NK-92 (cell line): ENCODE data around the gene AGTRAP.

Source experiments
- DNase-seq: peaks from one replicate; lab custom pipeline; 2025; ENCODE audit not compliant: unreplicated experiment; lab: John Stamatoyannopoulos, UW

Gene AGTRAP

DNA sequence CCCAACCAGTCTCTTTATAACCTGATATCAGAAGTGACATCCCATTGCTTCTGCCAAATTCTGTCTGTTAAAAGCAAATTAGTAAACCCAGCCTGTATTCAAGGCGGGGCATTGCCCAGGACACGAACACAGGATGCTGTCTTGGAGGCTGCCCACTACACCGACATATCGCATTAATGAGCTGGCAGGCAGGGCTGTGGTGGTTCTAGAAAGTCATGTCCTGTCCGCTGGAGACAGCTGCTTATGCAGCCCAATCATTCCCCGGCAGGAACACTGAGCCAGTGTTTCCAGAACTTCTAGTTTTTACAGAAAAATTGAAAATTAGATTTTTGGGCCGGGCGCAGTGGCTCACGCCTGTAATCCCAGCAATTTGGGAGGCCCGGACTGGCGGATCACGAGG is 45.4 kb downstream of the AGTRAP start:
- DNase-seq = no peak

DNA sequence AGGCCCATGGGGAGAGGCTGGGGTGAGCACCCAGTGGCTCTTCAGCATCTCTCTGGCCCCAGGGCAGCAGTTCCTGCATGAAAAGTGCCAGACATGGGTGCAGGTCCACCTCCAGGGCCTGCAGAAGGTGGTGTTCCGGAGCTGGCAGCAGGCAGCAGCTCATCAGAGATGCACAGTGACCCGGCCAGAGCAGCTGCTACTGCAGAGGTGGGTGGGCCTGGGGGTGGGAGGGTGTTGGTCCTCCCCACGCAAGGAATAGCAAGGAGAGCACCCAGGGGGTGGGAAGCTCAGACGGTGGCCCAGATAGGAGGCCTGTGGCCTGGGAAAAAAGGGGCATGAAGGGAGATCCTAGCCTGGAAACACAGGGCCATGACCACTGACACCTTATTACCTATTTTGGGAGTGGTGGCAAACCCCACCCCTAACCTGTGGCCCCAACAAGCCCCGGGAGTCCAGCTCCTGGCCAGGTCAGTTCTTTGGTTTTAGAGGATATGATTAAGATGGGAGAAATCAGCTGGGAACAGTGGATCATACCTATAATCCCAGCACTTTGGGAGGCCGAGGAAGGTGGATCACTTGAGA is 46.3 kb downstream of the AGTRAP start:
- DNase-seq = no peak

DNA sequence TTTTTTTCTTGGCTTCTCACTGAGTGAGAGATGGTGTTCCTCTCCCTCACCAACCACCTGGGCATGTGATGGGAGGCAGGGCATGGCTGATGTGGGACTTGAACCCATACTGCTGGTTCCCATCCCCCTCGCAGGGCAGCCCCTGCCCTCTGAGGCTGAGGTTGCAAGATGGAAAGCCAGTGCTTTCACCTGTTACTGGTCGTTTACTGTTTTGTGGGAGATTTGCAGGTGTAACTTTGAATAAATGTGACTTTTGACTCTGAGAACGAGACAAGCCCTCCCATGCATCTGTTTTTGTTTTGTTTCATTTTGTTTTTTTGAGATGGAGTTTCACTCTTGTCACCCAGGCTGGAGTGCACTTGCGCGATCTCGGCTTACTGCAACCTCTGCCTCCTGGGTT is 47.6 kb downstream of the AGTRAP start:
- DNase-seq = no peak

DNA sequence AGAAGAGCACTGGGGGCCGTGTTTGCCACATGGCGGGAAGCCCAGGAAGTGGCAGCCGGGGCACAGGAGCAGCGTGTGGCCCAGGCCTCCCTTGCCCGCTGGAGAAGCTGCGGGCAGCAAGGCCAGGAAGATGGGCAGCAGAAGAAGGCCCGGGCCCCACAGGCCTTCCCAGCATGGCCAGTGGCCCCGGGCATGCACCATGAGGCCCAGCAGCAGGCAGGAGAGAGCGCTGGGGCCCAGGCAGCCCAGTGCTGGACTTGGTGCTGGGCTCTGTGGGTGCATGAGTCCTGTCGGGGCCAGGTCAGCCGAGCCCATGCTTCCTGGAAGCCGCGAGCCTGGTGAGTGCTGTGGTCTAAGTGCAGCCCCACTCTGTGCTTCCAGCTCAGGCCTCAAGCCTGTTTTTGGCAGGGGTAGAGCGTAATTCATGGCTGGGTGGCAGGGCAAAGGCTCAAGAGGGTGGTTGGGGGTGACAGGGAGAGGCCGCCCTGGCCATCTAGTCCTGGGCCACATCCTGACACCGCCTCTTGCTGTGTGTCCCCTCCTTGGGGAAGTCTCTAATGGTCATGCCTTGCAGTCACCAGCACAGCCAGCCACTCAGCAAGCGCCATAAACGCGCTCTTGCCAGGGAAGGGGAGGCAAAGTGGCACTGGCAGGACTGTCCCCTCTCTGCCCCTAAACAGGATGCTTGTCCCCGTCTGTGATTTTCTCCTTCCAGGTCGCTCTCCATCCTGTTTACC is 48.5 kb downstream of the AGTRAP start:
- DNase-seq = no peak

DNA sequence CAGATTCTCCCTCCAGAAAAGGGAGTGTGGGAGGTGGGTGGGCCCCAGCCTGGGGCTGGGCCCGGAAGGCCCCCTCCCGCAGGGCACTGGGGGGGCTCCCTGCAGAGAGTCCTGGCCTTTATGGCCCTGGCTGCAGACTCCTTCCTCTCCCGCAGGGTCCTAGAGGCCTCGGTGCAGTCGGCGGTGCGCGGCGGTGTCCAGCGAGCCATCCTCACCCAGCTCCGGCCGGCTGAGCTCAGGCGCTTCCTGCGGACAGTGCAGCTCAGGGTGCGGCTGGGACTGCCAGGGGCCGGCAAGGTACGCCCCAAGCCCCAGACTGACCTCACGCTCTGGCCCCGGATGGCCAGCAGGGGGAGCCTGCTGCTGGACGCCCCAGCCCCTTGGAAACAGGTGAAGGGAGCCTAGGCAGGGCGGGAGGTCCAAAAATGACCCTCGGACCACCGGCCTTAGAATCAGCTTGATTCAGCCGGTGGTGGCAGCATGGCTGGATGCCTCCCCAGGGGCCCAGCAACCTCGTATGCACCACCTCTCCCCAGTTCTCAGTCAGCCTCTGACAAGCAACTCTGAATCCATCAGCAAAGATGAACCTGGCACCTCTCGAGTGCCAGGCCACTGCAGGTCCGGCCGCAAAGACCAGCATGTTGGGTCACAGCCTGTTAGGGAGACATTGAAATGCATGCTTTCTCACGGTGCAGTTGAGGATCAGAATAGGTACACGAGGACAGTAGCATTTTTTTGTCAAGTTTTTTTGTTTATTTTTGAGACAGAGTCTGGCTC is 49.2 kb downstream of the AGTRAP start:
- DNase-seq = no peak

DNA sequence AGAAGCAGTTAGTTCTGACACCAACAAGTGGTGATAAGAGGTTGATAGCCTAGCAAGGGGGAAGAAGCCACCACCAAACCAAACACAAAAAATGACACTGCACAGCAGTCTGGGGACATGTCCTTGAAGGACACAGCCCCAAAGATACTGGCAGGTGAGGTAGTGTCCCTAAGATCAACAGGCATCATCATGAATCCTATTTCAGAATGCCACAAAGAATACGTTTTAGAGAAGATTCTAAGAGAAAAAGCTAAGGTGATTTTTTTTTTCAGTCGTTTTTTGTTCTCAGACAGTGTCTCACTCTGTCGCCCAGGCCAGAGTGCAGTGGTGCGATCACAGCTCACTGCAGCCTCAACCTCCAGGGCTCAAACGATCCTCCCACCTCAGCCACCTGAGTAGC is 50.2 kb downstream of the AGTRAP start:
- no peak for DNase-seq

DNA sequence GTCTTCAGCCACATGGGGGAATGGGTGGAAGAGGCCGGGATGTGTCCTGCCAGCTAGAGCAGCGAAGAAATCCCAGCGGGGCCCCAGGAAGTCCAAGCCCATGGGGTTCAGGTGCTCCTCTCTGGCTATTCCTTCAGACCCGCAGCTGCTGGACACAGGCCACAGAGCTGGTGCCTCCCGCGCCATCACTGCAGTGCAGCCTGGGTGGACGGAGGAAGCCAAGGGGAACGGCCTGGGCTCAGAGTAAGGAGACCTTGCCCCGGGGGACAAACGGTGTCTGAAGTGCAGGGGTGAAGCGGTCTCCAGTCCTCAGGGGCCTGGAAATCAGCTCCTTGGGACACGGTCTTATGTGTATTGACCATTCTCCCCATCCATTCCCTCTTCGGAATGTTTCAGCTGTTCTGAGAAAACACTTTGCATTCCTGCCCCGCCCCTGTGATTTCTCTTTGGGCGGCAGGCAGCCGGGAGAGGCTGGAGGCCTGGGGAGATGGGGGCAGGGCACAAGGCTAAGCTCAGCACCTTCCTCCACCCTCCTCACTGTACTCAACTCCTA is 51.4 kb downstream of the AGTRAP start:
- no peak for DNase-seq

DNA sequence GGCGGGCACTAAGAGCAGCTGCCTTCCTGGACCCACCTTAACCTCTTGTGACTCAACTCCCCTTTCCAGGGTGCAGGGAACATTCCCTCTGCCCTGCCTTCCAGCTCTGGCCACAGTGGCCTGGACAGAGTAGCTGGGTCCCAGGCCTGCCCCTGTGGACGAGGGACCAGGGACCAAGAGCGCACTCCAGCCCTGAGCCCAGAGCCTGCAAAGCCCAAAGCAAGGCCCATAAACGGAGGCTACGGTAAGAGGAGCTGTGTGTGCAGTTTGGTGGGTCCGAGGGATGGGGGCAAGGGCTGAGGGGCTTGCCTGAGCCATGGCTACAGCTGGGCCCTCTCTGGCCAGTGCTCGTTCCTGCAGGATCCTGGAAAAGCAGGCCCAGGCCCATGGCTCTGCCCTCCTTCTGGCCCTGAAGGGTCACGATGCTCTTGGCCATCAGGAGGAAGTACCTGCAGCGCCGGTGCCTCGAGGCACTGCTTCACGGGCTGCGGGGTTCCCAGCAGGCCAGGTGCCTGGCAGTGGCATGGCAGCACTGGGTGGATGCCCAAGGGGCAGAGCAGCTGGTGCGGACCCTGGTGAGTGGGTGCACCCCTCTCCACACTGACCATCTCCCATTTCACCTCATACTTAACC is 52.0 kb downstream of the AGTRAP start:
- no peak for DNase-seq

DNA sequence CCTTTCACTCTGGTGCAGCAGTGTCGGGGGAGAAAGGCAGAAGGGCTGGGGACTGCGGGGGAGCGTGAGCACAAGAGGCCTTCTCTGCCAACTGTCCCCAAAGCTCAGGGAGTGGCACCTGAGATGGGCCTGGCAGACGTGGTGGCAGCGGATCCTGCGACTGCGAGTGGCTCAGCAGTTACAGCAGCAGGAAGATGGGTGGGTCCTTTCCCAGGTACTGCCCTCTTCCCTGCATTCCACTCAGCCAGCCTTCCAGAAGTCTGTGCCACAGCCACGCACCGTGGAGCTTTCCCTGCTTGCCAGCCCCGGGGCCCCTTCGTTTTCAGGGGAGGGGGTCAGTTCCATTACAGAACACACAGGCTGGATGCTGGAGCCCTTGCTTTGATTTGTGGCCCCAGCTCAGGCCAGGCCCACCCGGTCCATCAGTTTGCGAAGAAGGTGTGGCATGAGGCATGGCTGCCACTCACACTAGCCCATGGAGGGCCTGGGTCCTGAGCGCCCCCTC is 52.7 kb downstream of the AGTRAP start:
- no peak for DNase-seq

DNA sequence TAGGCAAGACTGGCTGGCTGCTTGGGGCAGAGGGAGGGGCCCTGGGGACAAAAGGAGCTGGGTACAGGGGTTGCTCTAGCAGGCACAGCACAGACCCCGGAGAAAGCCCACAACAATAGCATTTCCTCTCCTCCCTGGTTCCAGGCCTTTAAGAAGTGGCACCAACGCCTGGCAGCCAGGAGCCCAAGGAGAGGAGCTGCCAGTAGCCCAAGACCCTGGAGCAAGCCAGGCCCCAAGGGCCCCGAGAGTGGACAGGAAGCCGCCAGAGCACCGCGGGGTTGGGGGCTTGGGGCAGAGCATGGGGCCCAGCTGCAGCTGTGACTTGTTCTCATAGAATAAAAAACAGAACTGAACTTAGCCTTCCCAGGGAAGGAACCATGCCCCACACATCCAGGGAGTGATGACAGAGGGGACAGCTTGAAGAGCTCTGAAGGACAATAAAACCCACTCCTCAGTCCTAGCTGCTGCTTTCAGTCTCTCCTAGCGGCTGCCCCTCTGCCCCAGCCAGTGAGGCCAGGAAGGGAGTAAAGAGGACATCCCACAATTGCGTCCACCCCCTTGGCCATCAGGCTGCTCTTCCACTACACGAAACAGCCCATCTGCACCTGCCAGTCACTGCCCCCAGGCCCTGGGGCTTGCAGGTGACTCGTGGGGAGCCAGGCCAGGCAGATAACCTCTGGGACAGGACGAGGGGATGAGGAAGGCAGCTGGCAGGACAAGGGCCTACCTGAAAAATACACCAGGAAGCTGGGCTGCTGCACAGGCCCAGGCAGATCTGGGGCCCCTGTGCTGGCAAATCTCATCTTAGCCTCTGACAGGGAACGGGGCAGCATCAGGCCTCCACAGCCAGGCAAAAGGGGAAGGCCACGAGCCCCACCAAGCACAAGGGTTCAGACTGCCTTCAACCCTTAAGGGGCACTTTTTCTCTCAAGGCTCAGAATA is 53.5 kb downstream of the AGTRAP start:
- DNase-seq = no peak

DNA sequence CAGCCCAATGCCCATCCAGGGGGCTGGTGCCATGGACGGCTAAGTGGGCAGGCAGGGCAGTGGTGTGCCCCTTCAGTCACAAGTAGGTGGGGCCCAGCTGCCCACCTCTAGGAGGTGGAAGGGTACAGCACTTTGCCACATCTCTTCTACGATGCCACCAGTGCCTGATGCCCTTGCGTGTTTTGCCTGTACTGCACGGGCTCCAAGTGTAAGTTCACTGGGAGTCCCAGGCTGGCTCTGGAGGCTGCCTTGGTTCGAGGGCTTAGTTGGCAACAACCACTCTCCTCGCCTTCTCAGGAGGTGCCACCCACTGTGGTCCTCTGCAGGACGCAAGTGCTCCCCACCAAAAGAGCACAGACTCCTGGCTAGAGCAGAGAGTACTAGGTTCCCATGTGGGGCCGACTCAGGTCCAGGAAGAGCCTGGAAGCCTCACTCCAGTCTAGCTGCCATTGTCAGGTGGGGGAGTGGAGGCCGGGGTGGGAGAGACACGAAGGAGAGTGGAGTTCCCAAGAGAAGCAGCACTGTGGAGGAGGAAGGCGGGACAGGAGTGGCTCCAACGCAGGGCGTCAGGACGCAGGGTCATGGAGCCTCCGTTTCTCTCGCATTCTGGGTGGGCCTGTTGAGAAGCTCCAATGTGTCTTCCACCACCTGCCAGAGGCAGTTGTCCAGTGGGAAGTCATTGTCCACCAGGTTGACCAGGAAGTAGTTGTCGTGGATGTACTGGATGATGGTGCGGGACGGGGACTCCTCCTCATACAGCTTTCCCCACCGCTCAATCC is 54.4 kb downstream of the AGTRAP start:
- DNase-seq = no peak

DNA sequence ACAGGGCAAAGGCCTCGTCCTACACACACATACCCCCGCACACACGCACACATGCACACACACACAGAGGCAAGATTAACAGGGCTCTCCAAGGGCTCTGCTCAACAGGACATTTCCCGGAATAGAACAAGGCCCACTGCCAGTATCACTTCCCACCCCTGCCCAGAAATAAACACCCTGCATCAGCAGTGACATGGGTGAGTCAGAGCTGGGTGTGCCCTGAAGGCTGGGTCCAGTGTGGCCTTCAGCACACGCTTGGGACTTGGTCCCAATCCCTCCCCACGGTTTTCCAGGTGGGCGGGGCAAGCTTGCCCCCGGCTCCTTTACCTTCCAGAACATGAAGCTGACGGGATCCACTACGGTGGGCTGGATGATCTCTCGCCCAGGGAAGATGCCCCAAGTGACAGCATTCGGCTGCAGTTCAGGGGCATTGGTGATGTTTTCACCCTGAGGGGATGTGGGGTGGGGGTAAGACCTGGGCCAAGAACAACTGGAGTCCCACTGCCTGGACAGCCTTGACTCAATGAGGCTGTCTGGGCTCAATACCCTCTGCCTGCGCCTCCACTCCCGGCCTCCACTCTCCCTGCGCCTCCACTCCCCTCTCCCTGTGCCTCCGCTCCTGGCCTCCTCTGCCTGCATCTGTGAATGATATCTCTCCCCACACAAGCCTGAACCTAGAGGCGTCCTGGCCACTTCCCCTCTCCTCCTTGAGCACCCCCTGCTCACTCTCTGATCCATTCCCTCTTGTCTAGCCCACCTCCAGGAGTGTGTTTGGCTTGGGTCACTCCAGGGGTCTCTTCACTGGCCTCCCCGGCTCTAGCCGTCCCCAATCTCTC is 55.2 kb downstream of the AGTRAP start:
- no peak for DNase-seq

DNA sequence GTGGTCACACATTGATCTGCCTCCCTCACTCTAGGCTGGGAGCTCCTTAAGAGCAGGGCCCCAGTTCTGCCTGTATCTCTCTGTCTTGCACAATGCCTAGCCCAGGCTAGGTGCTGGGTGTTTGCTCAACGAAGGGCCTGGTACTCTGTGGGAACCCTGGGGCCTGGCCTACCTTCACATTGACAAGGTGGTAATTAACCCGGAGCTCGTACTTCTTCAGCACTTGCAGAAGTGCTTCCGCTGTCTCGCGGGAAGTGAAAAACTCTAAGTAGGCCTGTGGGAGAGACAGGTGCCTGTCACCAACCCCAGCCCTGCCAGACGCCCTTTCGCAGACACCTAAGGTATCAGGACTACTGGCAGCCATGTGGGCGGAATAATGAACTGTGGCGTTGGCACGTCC is 56.2 kb downstream of the AGTRAP start:
- DNase-seq = no peak

DNA sequence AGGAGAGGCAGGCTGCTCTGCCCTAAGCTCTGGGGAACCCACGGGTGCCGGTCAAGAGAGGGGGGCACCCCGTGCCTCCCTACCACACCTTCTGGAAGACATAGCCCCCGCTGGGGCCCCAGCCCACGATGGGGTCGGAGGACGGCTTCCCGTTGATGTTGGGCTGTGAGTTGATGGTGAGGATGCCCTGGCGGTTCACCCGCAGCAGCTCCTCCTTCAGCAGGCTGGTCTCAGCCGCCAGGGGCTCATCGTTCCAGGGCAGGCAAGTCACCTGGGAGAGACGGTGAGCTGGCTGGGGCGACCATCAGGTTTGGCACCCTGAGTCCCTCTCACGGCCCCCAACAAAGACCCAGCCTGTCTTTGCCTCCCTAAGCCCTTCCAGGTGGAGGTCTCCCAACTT is 57.9 kb downstream of the AGTRAP start:
- DNase-seq = no peak

DNA sequence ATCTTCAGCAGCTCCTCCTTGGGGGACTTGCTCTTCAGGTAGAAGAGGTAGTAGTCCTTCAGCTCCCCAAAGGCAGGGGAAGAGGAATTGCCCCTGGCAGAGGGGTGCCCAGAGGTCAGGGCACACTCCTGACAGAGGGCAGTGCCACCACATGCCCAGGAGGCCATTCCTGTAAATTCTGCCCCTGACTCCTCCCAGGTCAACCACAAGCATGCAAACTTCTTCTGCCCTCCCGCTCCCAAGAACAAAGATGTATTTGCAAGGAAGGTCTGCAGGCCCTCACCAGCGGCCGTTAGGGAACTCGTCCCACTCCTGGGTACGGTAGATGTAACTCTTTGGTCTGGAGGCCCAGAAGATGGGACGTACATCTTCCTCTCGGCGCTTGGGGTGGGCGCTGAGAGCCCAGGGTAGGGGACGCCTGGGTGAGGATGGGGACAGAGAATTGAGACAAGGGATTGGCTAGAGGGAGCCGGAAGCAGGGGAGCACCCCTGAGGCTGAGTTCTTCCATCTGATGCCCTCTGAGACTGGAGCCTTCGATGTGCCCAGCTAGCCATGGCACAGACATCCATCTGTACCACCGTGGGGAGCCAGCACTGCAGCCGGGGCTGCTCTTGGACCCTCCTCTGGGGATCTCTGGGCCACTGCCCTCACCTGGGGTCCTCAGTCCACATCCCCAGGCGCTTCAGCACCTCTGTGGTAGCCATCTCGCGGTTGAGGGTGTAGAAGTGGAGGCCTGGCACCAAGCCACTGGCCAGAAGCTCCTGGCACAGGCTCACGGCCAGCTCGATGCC is 58.7 kb downstream of the AGTRAP start:
- DNase-seq = no peak

DNA sequence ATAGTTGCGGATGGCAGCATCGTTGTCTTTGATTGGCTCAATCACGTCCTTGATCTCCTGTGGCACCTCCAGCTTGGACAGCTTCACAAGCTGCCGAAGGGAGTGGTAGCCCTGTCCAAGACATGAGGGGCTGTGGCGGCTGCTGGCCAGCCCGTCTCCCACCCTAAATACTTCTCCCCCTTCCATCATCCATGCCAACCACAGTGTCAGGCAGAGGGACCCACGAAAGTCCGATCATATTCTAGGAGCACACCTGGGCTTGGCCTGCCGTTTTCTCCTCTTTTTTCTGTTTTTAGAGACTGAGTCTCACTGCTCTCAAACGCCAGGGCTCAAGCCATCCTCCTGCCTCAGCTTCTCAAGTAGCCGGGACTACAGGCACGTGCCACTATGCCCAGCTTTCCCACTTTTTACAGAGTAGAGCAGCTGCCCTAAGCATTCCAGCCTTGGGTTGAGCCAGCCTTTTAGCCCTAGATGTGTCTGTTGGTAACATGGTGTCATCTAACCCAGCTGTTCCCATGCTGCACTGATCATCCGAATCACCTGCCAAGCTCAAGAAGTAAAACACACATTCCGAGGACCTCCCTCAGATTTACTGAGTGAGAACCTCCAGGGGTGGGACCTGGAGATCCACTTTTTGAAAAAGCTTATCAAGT is 59.4 kb downstream of the AGTRAP start:
- no peak for DNase-seq
